Esophagus squamous epithelium (tissue), 4 donors: Measurements from ENCODE around the gene GPATCH4.

ENCODE experiments used
- POLR2A ChIP-seq, 4 donors: fragments of 450-650 bp; IDR thresholded peaks; one replicate each; pipeline ENCODE4 v1.6.1; 2017; ENCODE audit warnings: antibody characterized with exemption in 4 of 4, mild to moderate bottlenecking in 4 of 4, moderate library complexity in 3 of 4
- TF ChIP-seq, protein P1 (sequence below), 6 experiments: fragments of 450-650 bp in 4 of 6; fragments of 200-600 bp in 2 of 6; sonication (generic) in 2 of 6; IDR thresholded peaks; one replicate each; pipeline ENCODE4 v1.5.1; 2016 to 2019; ENCODE audit warnings: antibody characterized with exemption in 6 of 6, mild to moderate bottlenecking in 4 of 6, moderate library complexity in 4 of 6

DNA sequence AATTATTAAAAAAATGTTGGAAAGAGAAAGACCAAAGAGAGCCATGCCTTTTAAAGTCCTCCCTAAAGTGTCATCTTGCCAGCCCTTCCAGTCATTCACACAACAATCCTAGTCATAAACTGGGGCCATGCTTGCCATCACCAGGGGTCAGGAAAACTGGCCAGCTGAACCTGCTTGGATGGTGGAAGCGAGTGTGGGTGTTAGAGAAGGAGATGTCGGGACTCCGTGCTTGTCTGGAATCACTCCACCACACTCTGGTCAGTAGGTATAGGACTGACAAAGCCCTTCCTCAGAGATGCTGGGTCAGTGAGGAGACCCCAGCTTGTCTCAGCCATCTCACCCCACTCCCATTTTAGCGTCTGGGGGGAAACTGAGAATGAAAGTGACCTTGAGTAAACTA lies 14.7 kb upstream of the GPATCH4 start:
- TF ChIP-seq, protein P1, sequence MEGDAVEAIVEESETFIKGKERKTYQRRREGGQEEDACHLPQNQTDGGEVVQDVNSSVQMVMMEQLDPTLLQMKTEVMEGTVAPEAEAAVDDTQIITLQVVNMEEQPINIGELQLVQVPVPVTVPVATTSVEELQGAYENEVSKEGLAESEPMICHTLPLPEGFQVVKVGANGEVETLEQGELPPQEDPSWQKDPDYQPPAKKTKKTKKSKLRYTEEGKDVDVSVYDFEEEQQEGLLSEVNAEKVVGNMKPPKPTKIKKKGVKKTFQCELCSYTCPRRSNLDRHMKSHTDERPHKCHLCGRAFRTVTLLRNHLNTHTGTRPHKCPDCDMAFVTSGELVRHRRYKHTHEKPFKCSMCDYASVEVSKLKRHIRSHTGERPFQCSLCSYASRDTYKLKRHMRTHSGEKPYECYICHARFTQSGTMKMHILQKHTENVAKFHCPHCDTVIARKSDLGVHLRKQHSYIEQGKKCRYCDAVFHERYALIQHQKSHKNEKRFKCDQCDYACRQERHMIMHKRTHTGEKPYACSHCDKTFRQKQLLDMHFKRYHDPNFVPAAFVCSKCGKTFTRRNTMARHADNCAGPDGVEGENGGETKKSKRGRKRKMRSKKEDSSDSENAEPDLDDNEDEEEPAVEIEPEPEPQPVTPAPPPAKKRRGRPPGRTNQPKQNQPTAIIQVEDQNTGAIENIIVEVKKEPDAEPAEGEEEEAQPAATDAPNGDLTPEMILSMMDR (IDR thresholded peaks at IDR 0.05): no peak
- no peak for TF ChIP-seq POLR2A (IDR thresholded peaks at IDR 0.05)
